NCI-H1417 treated with DMSO at 0.1 percent for 48 hours (cell line): ENCODE measurements around the gene APEH.
"Not testable (repeated sequence)": the region's sequence is repeated elsewhere in the genome, so short reads cannot be mapped to it uniquely, and the experiment has no call there.

ENCODE experiments used
- DNase-seq: peaks from one replicate; lab custom pipeline; 2025; lab: John Stamatoyannopoulos, UW

APEH gene

GRCh38 chr3:49690856-49691255 is 16.7 kb downstream of the APEH start:
- DNase-seq: not testable (repeated sequence)

DNA sequence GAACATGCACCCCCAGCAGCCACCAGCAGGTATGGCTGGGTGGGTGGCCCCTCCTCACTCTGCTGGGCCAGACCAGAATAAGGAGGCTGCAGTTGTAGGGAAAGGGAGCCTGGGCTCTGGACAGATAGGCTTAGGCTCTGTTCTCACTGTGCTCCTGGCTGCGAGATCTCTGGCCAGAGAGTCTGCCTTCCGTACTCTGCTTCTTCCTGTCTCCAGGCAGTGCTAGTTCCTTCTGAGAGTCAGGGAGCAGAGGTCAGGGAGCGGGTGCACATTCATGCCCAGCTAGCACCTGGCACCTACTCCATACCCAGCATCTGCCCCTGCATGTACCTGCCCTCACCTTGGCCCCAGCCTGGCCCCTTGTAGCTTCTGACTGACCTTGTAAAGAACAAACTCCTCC is 17.3 kb downstream of the APEH start:
- DNase-seq: not testable (repeated sequence)

GRCh38 chr3:49694409-49695070 is 20.4 kb downstream of the APEH start:
- not testable (repeated sequence) for DNase-seq

DNA sequence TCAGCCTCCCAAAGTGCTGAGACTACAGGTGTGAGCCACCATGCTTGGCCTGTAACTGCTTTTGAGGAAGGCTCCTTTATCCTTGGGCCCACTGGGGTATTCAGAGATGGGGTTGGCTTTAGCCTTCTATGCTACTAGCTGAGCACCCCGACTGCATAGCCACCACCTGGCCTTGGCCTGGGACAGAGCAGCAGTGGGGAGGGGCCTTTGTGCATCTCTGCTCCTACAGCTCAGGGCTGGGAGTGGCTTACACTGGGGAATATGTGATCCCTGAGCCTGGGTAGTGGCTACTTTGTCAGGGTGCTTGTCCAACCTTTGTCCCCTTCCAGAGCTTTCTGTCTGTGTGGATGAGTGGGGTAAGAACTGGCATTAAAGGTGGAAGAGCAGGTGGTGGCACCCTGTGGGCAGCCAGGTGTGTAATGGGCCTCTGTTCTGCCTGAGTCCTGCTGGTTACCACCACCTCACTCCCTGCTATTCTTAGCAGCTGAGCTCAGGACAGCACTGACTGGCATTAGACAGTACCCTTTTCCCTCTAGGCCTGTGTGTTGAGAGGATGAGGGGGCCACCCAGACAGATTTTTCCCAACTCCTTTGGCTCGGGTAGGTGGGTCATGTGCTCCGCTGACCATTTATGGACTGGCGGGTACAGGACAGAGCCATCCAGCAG is 21.3 kb downstream of the APEH start:
- not testable (repeated sequence) for DNase-seq

- DNase-seq: no peak
These were observed 25.3 kb downstream of the APEH start for GRCh38 chr3:49699281-49699979.

DNA sequence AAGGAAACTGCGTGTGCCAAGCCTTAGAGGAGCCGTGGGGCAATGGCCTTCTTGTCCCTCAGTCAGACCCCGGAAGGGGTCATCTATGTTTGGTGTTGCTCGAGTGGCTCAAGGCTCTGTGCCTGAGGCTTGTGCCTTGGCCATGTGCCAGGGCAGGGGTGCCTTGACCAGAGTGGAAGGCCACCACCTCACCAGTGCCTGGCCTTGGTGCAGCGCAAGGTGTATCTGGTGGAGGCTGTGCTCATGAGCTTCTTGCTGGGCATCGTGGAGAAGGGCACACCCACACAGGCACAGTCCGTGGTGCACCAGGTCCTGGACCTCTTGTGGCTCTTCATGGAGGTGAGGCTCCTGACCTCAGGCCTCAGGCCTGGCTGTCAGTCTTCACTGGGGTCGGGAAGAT is 25.9 kb downstream of the APEH start:
- DNase-seq: no peak

DNA sequence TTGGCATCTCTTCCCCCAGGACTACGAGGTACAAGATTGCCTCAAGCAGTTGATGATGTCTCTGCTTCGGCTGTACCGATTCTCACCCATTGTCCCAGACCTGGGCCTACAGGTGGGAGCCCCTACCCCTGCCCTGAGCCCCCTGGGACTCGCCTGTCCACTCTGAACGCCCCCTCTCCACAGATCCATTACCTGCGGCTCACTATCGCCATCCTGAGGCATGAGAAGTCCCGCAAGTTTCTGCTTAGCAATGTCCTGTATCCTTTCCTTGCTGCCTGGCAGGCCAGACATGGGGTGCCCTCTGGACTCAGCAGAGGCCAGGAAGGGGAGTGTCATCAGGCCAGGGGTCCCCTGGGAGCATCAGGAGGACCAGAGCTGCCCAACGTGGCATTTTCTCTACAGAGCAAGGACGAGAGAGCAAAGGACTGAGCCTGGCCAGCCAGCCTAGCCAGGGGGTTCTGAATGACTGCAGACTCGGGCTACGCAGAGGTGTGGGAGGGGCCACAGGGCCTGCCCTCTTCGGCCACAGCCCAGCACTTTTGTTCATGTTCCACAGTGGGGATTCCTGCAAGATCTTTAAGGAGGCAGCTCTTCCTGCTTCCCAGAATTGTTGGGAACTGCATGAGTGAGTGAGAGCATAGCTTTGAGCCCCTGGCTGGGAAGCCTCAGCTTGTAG is 26.4 kb downstream of the APEH start:
- DNase-seq: no peak

- no peak for DNase-seq
These were observed 27.4 kb downstream of the APEH start for GRCh38 chr3:49701388-49702077.

DNA sequence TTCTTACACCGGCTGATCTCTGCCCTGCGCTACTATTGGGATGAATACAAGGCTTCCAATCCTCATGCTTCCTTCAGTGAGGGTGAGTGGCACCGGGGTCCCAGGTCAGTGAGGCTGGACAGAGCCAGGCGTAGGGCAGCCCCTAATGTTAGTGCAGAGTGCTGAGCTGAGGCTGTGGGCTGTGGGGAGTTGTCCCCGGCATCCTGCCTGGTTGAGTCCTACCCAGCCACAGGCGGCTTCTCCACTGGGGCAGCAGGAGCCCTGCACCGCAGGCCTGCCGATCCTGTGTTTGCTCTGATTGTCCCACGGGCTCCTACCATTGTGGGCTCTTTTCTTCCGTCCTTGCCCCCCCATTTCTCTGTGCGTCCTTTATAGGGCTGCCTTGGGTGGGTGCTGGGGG is 28.5 kb downstream of the APEH start:
- DNase-seq: no peak

GRCh38 chr3:49703443-49703927 is 29.3 kb downstream of the APEH start:
- no peak for DNase-seq

- no peak for DNase-seq
These were observed 29.8 kb downstream of the APEH start for GRCh38 chr3:49703956-49704355.

GRCh38 chr3:49704629-49705028 is 30.5 kb downstream of the APEH start:
- DNase-seq: no peak

DNA sequence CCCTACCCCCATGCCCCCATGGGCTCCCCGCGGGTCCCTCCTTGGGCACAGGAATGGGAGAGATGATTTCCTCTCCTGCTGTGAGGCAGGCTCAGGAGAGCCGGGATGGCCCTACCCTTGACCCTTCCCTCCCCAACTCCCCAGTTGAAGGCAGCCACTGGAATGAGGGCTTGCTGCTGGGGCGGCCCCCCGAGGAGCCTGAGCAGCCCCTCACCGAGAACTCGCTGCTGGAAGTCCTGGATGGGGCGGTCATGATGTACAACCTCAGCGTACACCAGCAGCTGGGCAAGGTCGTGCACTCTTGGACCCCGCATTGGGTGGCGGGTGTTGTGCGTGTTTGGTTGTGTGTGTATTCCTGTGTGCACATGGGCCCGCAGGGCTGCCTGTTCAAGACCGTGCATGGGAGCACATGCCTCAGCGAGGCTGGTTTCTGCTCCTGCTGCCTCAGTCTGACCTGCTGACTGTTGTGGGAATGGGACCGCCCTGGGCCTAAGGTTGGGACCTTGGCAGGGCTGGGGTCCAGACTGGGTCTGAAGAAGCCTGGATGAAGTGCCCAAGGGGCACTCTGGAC is 31.3 kb downstream of the APEH start:
- no peak for DNase-seq

- DNase-seq: no peak
These were observed 32.4 kb downstream of the APEH start for GRCh38 chr3:49706456-49707112.

DNA sequence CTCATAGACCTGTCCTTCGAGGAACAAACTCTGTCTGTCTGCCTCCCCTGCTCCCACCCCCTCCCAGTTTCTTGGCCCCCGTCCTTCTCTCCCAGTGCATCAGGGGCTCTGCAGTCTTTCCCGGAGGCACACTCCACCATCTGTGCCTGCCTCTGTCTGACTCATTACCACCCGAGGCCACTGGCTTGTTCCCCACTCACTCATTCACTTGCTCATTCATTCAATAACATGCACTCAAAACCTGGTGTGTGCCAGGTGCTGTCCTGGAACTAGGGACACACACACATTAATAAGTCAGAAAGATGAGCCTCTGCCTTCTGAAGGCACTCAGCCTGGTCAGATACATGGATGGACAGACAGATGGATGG is 32.9 kb downstream of the APEH start:
- DNase-seq: no peak

DNA sequence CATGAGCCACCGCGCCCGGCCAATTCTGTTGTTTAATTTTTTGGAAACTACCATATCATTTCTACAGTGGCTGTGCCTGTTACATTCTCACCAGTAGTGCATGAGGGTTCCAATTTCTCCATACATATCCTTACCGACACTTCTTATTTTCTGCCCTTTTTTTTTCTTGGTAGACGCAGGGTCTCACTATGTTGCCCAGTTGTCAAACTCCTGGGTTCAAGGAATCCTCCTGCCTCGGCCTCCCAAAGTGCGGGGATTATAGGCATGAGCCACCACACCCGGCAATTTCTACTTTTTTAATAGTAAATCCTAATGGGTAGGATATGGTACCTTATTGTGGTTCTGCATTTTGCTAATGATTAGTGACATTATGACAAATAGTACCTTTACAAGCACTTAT is 35.7 kb downstream of the APEH start:
- no peak for DNase-seq

DNA sequence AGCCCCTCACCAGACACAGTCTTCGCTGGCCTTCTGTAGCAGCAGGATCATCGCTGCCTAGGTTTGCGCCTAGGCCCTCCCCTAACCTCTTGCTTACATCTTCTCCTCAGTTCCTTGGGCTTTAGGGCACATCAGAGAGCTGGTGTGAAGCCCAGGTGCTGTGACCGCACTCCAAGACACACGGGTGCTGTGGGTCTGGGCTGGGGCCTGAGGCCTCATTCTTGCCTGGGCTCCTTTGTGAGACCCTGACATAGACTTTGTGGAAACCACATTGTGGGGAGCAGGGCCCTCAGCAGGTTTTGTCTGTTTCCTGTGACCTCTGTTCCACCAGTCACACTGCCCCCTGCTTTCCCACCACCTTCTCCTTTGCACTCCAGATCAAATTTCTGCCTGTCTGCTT is 37.3 kb downstream of the APEH start:
- no peak for DNase-seq

GRCh38 chr3:49712166-49712565 is 38.0 kb downstream of the APEH start:
- no peak for DNase-seq

GRCh38 chr3:49712631-49713317 is 38.6 kb downstream of the APEH start:
- DNase-seq: no peak

GRCh38 chr3:49713336-49714105 is 39.4 kb downstream of the APEH start:
- DNase-seq: no peak
